ENCODE data around the gene ADH5.
"Not testable (repeated sequence)": the region's sequence is repeated elsewhere in the genome, so short reads cannot be mapped to it uniquely, and the experiment has no call there.

ADH5 gene

DNA sequence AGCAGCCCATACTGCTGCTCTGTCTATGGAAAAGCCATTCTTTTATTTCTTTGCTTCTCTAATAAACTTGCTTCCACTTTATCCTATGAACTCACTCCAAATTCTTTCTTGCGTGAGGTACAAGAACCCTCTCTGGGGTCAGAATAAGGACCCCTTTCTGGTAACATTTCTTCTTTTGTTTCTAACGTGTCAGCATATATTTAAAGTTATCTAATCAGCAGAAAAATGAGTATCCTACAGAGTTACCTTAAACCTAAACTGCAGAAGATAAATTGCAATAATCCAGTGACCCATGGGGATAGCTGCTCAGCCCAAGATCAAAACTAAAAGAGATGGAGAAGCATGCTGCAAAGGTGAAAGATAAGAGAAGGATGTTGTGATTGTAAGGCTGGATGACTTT, 4.0 kb downstream of the ADH5 start:
- DNase-seq (ENCODE audit: low read depth), result no peak

GRCh38 chr4:99082192-99082591, 6.4 kb downstream of the ADH5 start:
- DNase-seq (ENCODE audit: low read depth), result no peak

- not testable (repeated sequence) for DNase-seq (ENCODE audit: low read depth)
Observed at GRCh38 chr4:99080869-99081268, 7.7 kb downstream of the ADH5 start.

- no peak for DNase-seq (ENCODE audit: low read depth)
Observed at GRCh38 chr4:99079625-99080295, 8.8 kb downstream of the ADH5 start.

- DNase-seq (ENCODE audit: low read depth), result no peak
Observed at GRCh38 chr4:99078931-99079624, 9.5 kb downstream of the ADH5 start.

DNA sequence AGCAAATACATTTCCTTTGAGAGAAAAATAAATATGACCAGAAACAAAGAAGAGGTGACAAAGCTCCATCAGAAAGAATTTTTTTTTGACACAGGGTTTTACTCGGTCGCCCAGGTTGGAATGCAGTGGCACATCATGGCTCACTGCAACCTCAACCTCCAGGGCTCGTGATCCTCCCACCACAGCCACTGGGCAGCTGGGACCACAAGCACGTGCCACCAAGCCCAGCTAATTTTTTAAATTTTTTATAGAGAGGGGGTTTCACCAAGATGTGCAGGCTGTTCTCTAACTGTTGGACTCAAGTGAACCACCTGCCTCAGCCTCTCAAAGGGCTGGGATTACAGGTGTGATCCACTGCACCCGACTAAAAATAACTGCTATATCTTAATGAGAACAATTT, 10.3 kb downstream of the ADH5 start:
- no peak for DNase-seq (ENCODE audit: low read depth)

DNA sequence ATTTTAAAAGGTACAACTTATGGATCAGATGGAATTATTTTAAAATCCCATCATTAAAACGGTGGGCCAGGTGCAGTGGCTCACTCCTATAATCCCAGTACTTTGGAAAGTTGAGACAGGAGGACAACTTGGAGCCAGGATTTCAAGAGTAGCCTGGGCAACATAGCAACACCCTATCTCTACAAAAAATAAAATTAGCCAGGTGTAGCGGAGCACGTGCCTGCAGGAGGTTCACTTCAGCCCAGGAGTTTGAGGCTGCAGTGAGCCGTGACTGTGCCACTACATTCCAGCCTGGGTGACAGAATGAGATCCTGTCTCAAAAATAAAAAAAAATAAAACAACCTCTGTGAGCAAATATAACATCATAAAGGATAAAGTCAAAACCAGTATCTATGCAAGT, 11.4 kb downstream of the ADH5 start:
- no peak for DNase-seq (ENCODE audit: low read depth)

DNA sequence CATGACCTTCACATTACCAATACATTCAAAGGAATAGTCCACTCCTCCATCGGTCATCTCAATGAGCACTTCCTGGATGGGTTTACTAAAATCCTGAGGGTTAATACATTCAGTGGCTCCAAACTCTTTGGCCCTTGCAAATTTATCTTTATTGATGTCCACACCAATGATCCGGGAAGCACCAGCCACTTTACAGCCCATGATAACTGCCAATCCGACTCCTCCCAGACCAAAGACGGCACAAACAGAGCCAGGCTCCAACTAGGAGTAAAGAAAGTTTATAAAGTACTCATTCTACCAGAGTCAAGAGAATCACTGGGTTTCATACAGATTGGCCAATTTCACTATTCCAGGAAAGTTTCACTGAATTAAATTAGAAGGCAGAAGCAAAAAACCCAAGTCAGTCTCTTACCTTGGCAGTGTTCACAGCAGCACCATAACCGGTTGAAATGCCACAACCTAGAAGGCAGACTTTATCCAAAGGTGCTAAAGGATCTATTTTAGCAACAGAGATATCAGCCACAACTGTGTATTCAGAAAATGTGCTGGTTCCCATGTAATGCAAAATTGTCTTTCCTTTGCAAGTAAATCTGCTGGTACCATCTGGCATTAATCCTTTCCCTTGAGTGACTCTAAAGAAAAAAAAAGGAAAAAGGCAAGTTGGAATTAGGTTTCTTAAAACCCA, 12.2 kb downstream of the ADH5 start:
- no peak for DNase-seq (ENCODE audit: low read depth)

- DNase-seq (ENCODE audit: low read depth), result no peak
Observed at GRCh38 chr4:99074816-99075215, 13.8 kb downstream of the ADH5 start.

DNA sequence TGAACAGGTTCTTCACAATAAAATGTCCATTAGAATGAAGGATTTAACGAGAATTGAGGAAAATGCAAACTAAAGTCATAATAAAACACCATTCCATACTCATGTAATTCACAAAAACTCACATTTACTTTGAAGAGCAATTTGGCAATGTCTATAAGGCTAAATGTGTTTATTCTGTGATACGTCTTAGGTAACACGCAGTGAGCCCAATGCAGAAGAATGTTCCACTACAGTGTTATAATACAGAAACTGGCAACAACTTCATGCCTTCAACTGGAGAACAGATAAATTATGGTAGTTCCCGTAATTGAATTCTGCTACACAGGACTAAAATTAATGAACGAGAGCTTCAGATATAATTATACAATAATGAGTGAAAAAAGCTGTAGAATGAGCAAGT, 17.4 kb downstream of the ADH5 start:
- DNase-seq (ENCODE audit: low read depth), result no peak

DNA sequence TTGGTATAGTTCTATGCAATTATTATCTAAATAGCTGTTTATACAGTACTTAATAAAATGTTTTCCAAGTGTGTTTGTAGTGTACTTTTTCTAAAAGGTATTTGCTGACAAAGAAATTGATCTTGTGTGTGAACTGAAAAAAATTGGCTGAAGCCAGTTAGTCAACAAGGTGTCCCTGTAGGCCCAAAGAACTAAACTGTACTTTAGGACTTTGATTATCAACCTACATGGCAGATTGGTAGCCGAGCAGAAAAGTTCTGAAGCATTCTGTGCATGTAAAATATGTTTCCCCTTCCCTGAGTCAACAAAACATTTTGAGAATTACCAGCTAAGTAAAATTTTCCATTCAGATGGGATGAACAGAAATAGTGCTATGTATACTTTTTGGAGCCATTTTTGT, 21.0 kb downstream of the ADH5 start:
- no peak for DNase-seq (ENCODE audit: low read depth)

DNA sequence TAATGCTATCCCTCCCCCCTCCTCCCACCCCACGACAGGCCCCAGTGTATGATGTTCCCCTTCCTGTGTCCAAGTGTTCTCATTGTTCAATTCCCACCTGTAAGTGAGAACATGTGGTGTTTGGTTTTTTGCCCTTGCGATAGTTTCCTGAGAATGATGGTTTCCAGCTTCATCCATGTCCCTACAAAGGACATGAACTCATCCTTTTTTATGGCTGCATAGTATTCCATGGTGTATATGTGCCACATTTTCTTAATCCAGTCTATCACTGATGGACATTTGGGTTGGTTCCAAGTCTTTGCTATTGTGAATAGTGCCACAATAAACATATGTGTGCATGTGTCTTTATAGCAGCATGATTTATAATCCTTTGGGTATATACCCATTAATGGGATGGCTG, 23.1 kb downstream of the ADH5 start:
- not testable (repeated sequence) for DNase-seq (ENCODE audit: low read depth)

DNA sequence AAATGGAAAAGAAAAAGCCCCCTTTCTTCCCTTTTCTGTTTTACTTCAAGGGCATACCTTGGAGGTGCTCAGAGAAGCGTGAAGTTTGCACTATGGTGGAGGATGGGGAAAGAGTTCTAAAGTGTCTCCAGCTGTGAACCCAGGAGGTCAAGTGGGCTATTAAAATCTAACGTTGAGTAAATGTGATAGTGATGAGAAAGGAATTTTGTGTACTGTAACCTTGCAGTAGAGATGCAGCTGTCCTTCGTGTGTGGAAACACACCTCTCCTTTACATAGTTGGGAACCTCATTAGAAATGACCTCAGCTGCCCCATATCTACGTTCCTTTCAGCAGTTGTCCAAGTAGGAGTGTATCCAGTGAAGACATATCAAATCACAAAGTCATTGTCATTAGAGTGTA, 26.5 kb downstream of the ADH5 start:
- no peak for DNase-seq (ENCODE audit: low read depth)

DNA sequence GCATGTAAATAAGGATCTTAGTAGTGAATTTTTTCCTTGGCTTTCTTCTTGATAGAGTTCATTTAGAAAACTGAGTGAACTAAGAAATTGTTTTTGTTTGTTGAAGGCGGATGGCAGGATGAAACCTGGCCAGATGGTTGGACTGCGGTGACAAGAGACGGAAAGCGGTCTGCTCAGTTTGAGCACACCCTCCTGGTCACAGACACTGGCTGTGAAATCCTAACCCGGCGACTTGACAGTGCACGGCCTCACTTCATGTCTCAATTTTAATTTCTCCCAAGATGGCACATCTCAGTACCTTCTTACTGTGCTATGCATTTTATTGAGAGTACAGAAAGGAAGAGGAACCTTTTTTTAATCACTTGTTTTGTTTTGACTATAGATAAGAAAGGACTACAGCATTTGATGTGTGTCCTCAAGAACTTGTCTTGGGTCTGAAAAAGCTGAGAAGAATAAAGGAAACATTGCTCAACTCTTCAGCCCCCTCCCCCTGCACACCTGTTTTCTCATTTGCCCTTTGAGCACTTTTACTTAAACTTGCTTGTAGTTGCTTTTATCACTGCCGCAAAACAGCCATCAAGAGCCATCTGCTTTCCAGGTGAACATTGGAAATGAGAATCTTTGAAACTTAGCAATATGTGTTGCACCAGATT, 27.4 kb downstream of the ADH5 start:
- no peak for DNase-seq (ENCODE audit: low read depth)

- no peak for DNase-seq (ENCODE audit: low read depth)
Observed at GRCh38 chr4:99059550-99059949, 29.0 kb downstream of the ADH5 start.

DNA sequence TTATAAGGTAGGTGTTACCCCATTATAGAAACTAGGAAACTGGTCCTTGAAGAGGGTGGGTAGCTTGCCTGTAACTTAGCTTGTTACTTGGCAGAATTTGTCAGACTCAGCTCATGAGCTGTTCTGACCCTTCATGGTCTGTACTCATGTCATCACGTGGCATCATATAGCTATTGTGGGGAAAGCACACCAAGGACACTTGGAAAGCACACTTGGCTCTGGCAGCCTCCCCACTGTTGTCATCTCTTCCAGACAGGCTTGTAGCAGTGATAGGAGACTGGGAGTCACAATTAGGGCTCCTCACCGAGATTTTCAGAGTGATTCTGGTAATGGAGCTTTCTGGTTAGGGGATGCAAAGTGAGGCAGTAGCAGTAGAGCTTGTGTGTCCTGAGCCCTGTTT, 30.4 kb downstream of the ADH5 start:
- no peak for DNase-seq (ENCODE audit: low read depth)

GRCh38 chr4:99054428-99054994, 34.1 kb downstream of the ADH5 start:
- no peak for DNase-seq (ENCODE audit: low read depth)

- no peak for DNase-seq (ENCODE audit: low read depth)
Observed at GRCh38 chr4:99052902-99053301, 35.7 kb downstream of the ADH5 start.

DNA sequence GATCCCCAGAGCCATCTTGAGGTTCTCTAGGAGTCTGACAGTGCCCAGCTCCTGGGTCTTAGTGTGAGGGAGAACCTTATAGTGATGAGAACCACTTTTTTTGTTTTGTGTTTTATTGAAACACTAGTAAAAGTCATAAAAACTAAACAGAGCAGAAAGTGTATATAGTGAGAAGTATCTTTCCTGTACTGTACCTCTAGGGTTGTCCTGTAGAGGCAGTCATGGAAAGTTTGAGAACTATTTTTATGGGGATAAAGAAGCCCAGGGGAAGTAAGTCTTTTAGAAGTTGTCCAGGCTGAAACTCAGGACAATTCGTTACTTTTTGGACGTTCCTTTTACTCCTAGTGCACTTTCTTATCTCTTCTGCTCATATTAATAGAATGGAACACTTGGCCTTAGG, 40.9 kb downstream of the ADH5 start:
- no peak for DNase-seq (ENCODE audit: low read depth)

GRCh38 chr4:99043346-99043745, 45.2 kb downstream of the ADH5 start:
- no peak for DNase-seq (ENCODE audit: low read depth)

- no peak for DNase-seq (ENCODE audit: low read depth)
Observed at GRCh38 chr4:99038213-99038612, 50.4 kb downstream of the ADH5 start.

DNA sequence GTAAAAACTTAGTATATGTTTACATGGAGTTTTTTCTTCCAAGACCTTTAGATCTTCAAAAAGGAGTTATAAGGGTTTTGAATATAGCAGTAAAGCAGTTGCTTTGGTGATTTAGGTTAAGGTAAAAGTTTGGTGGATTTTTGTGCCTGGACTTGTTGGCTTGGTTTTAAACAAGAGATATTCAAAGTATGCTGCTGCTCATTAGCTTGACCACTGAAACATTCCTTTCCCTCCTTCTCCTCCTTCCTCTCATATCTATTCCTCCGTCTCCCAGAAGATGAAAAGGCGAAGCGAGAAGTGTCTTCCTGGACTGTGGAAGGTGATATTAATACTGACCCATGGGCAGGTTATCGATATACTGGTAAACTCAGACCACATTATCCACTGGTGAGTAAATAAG, 54.6 kb downstream of the ADH5 start:
- no peak for DNase-seq (ENCODE audit: low read depth)

DNA sequence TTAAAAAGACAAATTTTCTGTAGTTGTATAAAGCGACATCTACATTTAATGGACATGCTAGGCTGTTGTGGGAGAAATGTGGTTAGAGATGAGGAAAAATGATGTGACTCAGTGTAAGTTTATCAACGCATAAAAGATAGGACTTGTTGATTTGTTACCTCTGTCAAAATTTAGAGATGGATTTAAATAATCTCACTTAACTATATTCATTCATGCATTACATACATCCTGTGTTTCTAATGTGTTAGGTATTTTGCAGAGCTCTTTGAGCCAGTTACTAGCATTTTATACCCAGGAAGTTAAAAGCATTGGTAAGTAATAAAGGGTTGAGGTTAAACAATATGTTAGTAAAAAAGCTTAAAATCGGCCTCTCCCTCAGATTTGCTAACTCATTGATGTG, 58.7 kb downstream of the ADH5 start:
- DNase-seq (ENCODE audit: low read depth), result no peak

Measured in stimulated activated CD8-positive, alpha-beta memory T cell treated with anti-CD3 and anti-CD28 coated beads, Interleukin-7, amount 100 ng/mL, for 24 hours (primary cell).